SHP77 treated with DMSO at 0.1 percent for 48 hours (cell line): ENCODE results near the gene TRIM24.

ENCODE experiments used
- DNase-seq: peaks from one replicate; lab custom pipeline; 2025; lab: John Stamatoyannopoulos, UW

The TRIM24 gene

GRCh38 chr7:138625084-138625848, 165.2 kb downstream of the TRIM24 start:
- DNase-seq, result no peak

GRCh38 chr7:138625849-138626230, 165.8 kb downstream of the TRIM24 start:
- DNase-seq, result no peak

GRCh38 chr7:138626846-138627245, 166.8 kb downstream of the TRIM24 start:
- DNase-seq, result no peak

- DNase-seq, result no peak
Measured at GRCh38 chr7:138627361-138627760, 167.3 kb downstream of the TRIM24 start.

GRCh38 chr7:138630059-138630610, 170.1 kb downstream of the TRIM24 start:
- DNase-seq, result no peak

GRCh38 chr7:138632384-138632783, 172.3 kb downstream of the TRIM24 start:
- no peak for DNase-seq

GRCh38 chr7:138632826-138633602, 173.0 kb downstream of the TRIM24 start:
- no peak for DNase-seq
